Inferior parietal cortex (tissue), 1 donor: Measurements from ENCODE around the gene NR1H4.
"Not testable (repeated sequence)": the region's sequence is repeated elsewhere in the genome, so short reads cannot be mapped to it uniquely, and the experiment has no call there.

ENCODE experiments used
- DNase-seq: peaks from one replicate; pipeline ENCODE4 v3.0.0-alpha.2; 2016; ENCODE audit errors: extremely low spot score

The NR1H4 gene

GRCh38 chr12:100473716-100474150 lies at the start of gene NR1H4:
Gene NR1H4, plus strand, starts transcription at chr12:100473866. Its CDS starts 19,458 bp downstream, at chr12:100493324.
- DNase-seq, result no peak

- no peak for DNase-seq
Observed at GRCh38 chr12:100426145-100426544, 47.5 kb upstream of the NR1H4 start.

DNA sequence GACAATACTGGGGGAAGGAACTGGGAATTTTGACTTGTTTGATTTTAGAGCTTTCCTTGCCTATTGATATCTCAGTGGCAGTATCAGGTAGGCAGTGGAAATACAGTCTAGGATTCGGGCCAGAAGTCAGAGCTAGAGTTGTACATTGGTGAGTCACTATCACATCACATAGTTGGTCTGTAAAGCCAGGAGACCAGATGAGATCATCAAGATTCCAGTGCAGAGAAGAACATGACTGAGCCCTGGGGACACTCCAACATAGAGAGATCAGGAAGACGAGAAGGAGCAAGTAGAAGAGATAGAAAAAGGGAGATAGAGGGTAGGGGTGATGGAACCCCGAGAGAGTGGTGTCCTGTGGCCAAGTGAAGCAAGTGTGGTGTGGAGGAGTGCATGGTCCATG lies 46.6 kb upstream of the NR1H4 start:
- no peak for DNase-seq

- DNase-seq, result not testable (repeated sequence)
Observed at GRCh38 chr12:100430251-100430650, 43.4 kb upstream of the NR1H4 start.

GRCh38 chr12:100433701-100434100 lies 40.0 kb upstream of the NR1H4 start:
- DNase-seq, result no peak

DNA sequence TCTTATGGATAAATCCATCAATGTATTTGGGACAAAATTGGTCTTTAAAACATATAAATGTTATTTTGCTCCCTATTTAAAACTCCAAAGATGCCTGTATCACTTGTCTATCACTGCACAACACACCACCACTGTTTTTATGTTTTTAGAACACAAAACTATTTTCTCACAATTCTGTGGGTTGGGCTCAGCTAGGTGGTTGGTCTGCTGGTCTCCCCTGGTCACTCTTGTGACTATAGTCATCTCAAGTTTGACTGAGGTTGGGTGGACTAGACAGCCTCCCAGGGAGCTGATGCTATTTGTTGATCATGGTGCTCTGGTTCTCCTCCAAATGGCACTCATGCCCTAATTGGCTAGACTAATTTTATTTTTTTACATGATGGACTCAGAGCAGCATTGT lies 39.5 kb upstream of the NR1H4 start:
- DNase-seq, result no peak

DNA sequence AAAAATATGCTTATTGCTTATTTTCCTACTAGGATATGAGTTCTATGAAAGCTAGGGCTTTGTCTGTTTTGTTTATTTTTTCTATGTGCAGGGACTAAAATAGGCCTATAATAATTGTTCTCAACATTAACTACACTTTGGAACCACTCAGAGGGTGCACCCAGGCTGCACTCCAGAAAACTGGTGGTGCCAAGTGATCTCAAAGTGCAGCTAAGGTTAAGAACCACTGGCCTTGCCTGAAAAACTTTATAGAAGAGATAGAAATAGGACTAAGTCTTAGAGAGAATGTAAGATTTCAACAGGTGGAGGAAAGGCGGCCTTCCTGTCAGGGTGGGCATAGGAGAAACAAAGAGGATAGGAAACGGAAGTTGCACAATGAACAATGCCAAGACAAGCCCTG lies 37.7 kb upstream of the NR1H4 start:
- DNase-seq, result no peak

DNA sequence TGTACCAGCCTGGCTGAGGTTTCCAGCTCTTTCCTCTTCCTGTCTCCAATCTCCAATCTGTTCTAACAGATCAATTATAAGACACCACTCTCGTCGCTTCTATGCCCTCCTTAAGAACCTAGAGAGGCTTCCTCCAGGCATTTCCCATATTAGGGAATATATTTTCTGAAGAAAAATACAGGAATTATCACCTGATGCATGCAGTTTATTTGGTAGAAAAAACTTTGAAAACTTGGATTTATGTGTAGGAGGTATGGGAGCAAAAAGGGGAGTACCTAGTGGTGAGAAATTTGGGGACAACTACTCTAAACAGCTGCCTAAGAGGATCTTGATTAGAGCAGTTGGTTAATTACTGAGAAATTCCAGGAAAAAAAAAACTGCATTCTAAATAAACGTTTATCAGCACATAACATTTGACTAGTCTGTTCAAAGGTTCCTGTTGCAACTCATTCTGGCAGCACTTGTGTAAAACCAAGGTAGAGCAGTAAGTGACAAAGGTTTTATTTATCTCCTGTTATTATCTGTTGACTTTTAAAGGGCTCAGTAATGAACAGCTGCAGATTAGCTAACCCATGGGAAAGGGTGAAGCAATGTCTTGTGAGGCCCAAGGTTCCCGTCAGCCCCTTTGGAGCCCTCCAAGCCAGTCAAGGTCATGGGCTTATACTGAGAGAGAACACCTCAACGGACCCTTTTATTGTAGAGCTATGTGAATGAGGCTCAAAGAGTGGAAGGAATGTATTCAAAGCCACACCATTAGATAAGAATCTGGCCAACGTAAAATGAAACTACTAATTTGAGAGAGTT lies 36.4 kb upstream of the NR1H4 start:
- no peak for DNase-seq

DNA sequence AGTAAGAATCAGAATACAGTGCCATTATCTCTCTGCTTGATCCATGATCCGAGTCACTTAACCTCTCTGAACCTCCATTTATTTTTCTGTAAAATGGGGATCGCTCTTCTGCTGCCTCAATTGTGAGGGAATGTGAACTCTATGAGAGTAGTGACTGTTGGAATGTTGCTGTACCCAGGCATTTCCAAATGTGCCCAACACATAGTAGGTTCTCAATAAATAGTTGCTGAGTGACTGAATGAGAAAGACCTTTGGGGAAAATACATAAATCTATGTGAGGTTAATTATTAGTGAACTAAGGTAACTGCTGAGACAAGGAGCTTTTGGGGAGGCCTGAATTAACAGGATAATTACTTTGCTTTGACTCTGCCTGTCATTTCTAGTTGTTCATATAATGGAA lies 33.9 kb upstream of the NR1H4 start:
- no peak for DNase-seq

DNA sequence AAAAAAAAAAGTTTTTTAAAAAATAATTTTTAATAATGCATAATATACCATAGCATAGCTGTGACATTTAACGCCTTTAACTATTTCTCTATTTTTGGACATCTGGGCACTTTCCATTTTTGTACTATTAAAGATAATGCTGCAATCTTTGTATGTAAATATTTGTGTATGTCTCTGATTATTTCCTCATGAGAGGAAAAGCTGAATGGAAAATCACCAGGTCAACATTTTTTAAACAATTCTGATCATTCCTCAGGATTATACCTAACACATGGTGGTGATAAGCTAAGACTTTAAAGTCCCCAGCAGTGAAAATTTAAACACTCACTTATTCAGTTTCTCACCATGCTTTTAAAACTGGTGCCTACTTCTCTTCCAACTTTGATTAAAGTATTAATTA lies 31.3 kb upstream of the NR1H4 start:
- no peak for DNase-seq

DNA sequence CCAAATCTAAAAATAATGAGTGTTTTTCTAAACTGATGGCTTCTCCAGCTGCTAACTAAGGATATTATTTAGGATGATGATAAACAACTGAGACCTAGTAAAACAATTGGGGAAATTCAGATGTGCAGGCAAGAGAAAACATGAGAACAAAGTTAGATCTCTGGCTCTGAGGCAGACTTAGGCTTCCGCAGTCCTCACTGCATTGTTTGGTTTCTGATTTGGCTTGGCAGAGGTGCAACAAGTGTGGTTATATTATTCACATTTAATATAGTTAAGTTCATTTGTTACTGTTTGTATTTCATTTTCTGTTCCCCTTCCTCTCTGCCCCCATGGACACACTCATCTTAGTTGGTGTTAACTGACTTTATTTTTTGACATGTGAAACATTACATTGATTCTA lies 30.2 kb upstream of the NR1H4 start:
- no peak for DNase-seq

GRCh38 chr12:100445081-100445481 lies 28.6 kb upstream of the NR1H4 start:
- DNase-seq, result no peak

- peak; percentile 7 for DNase-seq
Observed at GRCh38 chr12:100447381-100447780, 26.3 kb upstream of the NR1H4 start.

GRCh38 chr12:100448656-100449055 lies 25.0 kb upstream of the NR1H4 start:
- DNase-seq, result no peak

DNA sequence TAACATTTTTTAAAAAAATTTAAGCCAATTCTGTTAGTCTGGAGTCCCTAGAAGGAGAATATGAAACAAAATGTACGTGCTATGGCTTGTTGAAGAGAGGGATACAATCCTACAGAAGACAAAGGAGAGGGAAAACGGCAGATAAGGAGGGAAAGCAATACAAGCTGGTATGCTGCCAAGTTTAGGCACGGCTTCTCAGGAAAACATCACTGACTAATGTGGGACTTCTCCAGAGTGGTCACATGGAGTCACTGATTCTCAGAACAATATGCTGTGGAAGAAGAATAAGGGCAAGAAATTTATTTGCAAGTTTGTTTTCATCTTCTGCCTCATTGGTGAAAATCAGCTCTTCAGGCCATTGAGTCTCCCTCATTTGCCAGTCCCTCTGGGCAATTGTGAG lies 22.9 kb upstream of the NR1H4 start:
- no peak for DNase-seq

DNA sequence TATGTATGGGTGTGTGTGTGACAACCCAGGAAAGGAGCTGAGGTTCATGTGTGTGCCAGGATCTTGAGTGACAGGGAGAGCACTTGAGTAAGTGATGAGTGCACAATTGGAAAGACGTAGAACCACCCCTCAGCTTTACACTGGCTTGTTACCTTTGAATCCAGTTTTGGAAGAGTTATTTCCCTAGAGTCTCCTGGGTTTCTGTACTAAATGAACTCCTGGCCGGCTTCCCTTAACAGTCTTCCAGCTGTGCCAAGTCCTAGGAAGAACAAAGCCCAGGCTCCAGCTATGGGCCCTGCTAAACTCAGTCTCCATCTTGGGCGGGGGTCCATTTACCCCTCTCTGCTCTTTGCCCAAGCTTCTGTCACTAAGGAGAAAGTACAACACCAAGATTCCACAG lies 19.7 kb upstream of the NR1H4 start:
- DNase-seq, result no peak

DNA sequence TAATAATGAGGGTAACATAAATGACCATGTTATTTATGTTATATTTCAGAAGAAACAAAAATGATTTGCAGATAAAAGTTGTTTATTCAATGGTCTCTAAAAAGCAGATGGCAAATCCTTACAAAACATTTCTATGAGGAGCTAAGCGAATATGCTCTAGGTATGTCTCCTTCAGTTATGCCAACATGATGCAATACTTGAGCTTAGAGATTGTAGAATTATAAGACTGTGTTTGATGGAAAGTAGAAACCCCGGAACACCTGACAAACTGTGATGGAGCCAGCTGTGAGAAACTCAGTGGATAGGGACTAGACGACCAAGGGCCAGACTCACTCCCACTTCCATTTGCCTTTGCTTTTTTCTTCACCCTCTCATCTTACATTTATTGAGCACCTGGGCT lies 17.8 kb upstream of the NR1H4 start:
- no peak for DNase-seq

GRCh38 chr12:100458191-100458590 lies 15.5 kb upstream of the NR1H4 start:
- no peak for DNase-seq

GRCh38 chr12:100460702-100461101 lies 13.0 kb upstream of the NR1H4 start:
- DNase-seq, result no peak

DNA sequence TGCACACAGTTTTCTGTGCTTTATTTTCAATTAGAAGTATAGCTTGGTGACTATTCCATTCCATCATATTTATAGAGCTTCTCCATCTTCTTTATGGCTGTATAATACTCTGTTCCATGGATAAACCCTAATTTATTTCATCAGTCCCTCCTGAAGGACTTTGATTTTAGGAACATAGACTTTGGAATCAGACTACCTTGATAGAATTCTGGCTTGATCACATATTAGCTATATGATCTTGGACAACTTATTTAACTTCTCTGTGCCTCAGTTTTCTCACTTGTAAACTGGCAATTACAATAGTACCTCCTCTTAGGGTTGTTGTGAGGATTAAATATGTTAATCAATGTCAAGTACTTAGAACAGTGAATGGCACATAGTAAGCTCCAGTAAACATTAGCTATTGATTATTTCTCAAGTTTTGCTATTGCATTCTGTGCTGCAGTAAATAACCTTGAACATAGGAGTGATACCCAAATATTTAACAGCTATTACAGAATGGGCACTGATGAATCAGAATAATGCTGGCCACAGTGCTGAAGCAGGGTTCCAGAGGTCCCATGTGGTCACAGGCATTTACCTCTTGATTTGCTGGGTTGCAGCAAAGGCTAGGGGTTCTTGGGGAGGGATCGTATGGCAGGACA lies 12.2 kb upstream of the NR1H4 start:
- no peak for DNase-seq

DNA sequence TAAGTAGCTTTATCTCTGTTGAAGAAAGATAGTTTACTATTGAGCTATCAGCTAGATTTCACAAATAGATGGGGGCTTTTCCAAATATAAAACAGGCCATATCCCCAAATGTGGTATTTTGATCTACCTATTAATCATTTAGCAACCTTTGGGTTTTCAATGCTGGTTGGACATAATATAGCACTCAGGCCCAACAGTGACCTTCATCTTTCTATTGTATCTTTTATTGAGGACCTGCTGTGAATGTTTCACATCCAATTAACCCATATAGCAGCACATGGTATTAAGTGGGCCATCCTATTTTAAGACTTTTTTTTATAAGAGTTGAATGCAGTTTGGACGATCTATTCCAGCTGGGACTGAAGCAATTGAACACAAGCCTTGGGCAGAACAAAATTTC lies 10.0 kb upstream of the NR1H4 start:
- no peak for DNase-seq

DNA sequence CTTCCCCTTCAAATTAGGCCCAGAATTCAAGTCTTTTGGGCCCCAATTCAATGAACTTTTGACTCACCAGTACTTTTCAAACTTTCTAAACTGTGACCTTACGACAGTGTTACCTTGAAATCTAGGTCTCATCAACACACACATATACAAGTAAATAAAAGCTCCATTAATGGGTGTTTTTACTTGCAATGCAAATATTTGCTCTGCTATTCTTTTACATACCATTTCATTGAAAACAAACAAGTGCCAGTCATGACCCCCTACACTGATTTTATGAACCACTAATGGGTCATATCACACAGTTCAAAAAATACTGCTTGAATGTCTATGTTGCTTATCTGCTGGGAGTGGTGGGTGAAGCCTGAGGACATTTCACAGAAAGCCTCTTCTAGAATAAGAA lies 9.1 kb upstream of the NR1H4 start:
- DNase-seq, result no peak

DNA sequence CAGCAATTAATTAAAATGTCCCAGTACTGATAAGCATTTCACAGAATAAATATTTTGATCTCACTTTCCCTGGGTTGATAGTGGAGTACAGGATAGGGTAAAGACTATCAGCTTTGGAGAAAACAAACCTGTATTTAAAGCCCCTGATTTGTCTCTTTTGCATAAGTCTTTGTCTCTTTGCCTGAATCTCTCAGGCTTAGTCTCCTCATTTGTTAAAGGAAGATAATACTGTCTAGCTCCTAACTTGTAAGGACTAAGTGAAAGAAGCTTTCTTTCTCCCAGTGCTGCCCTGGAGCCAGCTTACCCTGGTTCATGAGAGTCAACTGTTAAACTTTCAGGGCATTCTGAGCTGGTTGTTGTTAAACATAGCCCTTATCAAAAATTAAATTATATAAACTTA lies 5.5 kb upstream of the NR1H4 start:
- DNase-seq, result no peak

GRCh38 chr12:100472325-100472724 lies 1.3 kb upstream of the NR1H4 start:
- no peak for DNase-seq
